ENCODE measurements around the gene ANGPTL8.

The ANGPTL8 gene

GRCh38 chr19:11239377-11240000 lies at the start of gene ANGPTL8:
Gene ANGPTL8 (plus strand): TSS chr19:11239619. CDS start chr19:11239638, 19 bp downstream.
- ATAC-seq (replicated peaks) (no peak), DNase-seq (no peak)
- Mint-ChIP-seq H3K27me3 (peaks cover 9 to 18% of the 10 kb centered on the region in 2 donors), H3K4me3 (no peak within 1 kb of the TSS), H3K36me3 (peaks cover 6 to 17% of the 10 kb centered on the region in 2 donors), H3K27ac (no peak within 1 kb of the TSS), H3K9me3 (peaks cover 6 to 14% of the 10 kb centered on the region in 2 donors), H3K4me1 (peaks cover 4 to 10% of the 10 kb centered on the region in 2 donors)

GRCh38 chr19:11190501-11190900 lies 48.9 kb upstream of the ANGPTL8 start:
- H3K27ac Mint-ChIP-seq, result no peak overlapping the region
- ATAC-seq (replicated peaks), result no peak
- H3K4me3 Mint-ChIP-seq, result no peak overlapping the region
- peaks cover 7 to 9% of the 10 kb centered on the region in 2 donors for H3K27me3 Mint-ChIP-seq
- no peaks in the 10 kb centered on the region for H3K9me3 Mint-ChIP-seq
- H3K4me1 Mint-ChIP-seq, result peaks cover 6 to 21% of the 10 kb centered on the region in 2 donors
- DNase-seq, result no peak
- H3K36me3 Mint-ChIP-seq, result no peaks in the 10 kb centered on the region

- peak; percentile 36 to 57 for ATAC-seq (replicated peaks)
- H3K27ac Mint-ChIP-seq, result no peak overlapping the region
These were observed 48.1 kb upstream of the ANGPTL8 start for GRCh38 chr19:11191273-11191755.

GRCh38 chr19:11191934-11192333 lies 47.5 kb upstream of the ANGPTL8 start:
- Mint-ChIP-seq H3K4me1 (peaks cover 13 to 21% of the 10 kb centered on the region in 2 donors), H3K27ac (no peak overlapping the region), H3K4me3 (no peak overlapping the region)

More at GRCh38 chr19:11191273-11191755, 48.1 kb upstream of the ANGPTL8 start:
- no peak for DNase-seq
- Mint-ChIP-seq H3K4me3 (no peak overlapping the region), H3K9me3 (no peaks in the 10 kb centered on the region), H3K36me3 (no peaks in the 10 kb centered on the region), H3K27me3 (peaks cover 13 to 15% of the 10 kb centered on the region in 2 donors), H3K4me1 (peaks cover 10 to 21% of the 10 kb centered on the region in 2 donors)

GRCh38 chr19:11192957-11193939 lies 46.2 kb upstream of the ANGPTL8 start:
- Mint-ChIP-seq H3K4me3 (no peak overlapping the region), H3K36me3 (no peaks in the 10 kb centered on the region), H3K27me3 (peaks cover 17 to 25% of the 10 kb centered on the region in 2 donors), H3K9me3 (no peaks in the 10 kb centered on the region), H3K27ac (no peak overlapping the region), H3K4me1 (peaks cover 15 to 19% of the 10 kb centered on the region in 2 donors)
- ATAC-seq (replicated peaks), result no peak
- no peak for DNase-seq

More at GRCh38 chr19:11191934-11192333, 47.5 kb upstream of the ANGPTL8 start:
- H3K9me3 Mint-ChIP-seq, result no peaks in the 10 kb centered on the region
- DNase-seq (no peak), ATAC-seq (replicated peaks) (peak in 1 of 2 donors; percentile 44)
- no peaks in the 10 kb centered on the region for H3K36me3 Mint-ChIP-seq
- peaks cover 17 to 21% of the 10 kb centered on the region in 2 donors for H3K27me3 Mint-ChIP-seq

GRCh38 chr19:11194173-11194572 lies 45.2 kb upstream of the ANGPTL8 start:
- H3K27ac Mint-ChIP-seq, result no peak overlapping the region
- peaks cover 15 to 19% of the 10 kb centered on the region in 2 donors for H3K4me1 Mint-ChIP-seq
- H3K9me3 Mint-ChIP-seq, result no peaks in the 10 kb centered on the region
- no peak for DNase-seq
- no peak for ATAC-seq (replicated peaks)
- no peak overlapping the region for H3K4me3 Mint-ChIP-seq
- no peaks in the 10 kb centered on the region for H3K36me3 Mint-ChIP-seq
- H3K27me3 Mint-ChIP-seq, result peaks cover 17 to 25% of the 10 kb centered on the region in 2 donors

GRCh38 chr19:11194656-11195558 lies 44.5 kb upstream of the ANGPTL8 start:
- no peak for ATAC-seq (replicated peaks)
- no peaks in the 10 kb centered on the region for H3K36me3 Mint-ChIP-seq
- H3K4me3 Mint-ChIP-seq, result no peak overlapping the region
- H3K27me3 Mint-ChIP-seq, result peaks cover 17 to 25% of the 10 kb centered on the region in 2 donors
- H3K27ac Mint-ChIP-seq, result no peak overlapping the region
- H3K4me1 Mint-ChIP-seq, result peaks cover 15 to 19% of the 10 kb centered on the region in 2 donors
- DNase-seq, result no peak
- no peaks in the 10 kb centered on the region for H3K9me3 Mint-ChIP-seq

GRCh38 chr19:11195681-11196080 lies 43.7 kb upstream of the ANGPTL8 start:
- Mint-ChIP-seq H3K27ac (no peak overlapping the region), H3K9me3 (no peaks in the 10 kb centered on the region), H3K4me3 (no peak overlapping the region), H3K36me3 (no peaks in the 10 kb centered on the region), H3K27me3 (peaks cover 17 to 25% of the 10 kb centered on the region in 2 donors), H3K4me1 (peaks cover 15 to 19% of the 10 kb centered on the region in 2 donors)
- ATAC-seq (replicated peaks) (no peak), DNase-seq (no peak)

GRCh38 chr19:11196406-11197287 lies 42.8 kb upstream of the ANGPTL8 start:
- ATAC-seq (replicated peaks) (peak; percentile 2 to 3), DNase-seq (no peak)
- H3K4me3 Mint-ChIP-seq, result peak overlapping the region; percentile 69 to 82
- H3K4me1 Mint-ChIP-seq, result peaks cover 15 to 19% of the 10 kb centered on the region in 2 donors
- no peaks in the 10 kb centered on the region for H3K9me3 Mint-ChIP-seq
- H3K36me3 Mint-ChIP-seq, result no peaks in the 10 kb centered on the region
- no peak overlapping the region for H3K27ac Mint-ChIP-seq
- H3K27me3 Mint-ChIP-seq, result peaks cover 17 to 25% of the 10 kb centered on the region in 2 donors

GRCh38 chr19:11197291-11198174 lies 41.9 kb upstream of the ANGPTL8 start, which contains the start of gene KANK2:
Gene KANK2 (minus strand): TSS chr19:11197545. CDS start chr19:11194511, 3,034 bp downstream.
- Mint-ChIP-seq H3K27ac (no peak within 1 kb of the TSS), H3K27me3 (peaks cover 19 to 25% of the 10 kb centered on the region in 2 donors), H3K9me3 (no peaks in the 10 kb centered on the region), H3K4me1 (peaks cover 15 to 19% of the 10 kb centered on the region in 2 donors), H3K36me3 (no peaks in the 10 kb centered on the region), H3K4me3 (peak within 1 kb of the TSS; percentile 69 to 82)
- DNase-seq (peak; percentile 63), ATAC-seq (replicated peaks) (peak; percentile 92 to 93)

GRCh38 chr19:11198175-11198534 lies 41.3 kb upstream of the ANGPTL8 start:
- DNase-seq (no peak), ATAC-seq (replicated peaks) (no peak)
- Mint-ChIP-seq H3K27me3 (peaks cover 25 to 28% of the 10 kb centered on the region in 2 donors), H3K4me3 (peak overlapping the region; percentile 50 to 69), H3K4me1 (peaks cover 18 to 20% of the 10 kb centered on the region in 2 donors), H3K36me3 (no peaks in the 10 kb centered on the region), H3K27ac (no peak overlapping the region), H3K9me3 (no peaks in the 10 kb centered on the region)
